ENCODE data around the gene RNF115.

The RNF115 gene

DNA sequence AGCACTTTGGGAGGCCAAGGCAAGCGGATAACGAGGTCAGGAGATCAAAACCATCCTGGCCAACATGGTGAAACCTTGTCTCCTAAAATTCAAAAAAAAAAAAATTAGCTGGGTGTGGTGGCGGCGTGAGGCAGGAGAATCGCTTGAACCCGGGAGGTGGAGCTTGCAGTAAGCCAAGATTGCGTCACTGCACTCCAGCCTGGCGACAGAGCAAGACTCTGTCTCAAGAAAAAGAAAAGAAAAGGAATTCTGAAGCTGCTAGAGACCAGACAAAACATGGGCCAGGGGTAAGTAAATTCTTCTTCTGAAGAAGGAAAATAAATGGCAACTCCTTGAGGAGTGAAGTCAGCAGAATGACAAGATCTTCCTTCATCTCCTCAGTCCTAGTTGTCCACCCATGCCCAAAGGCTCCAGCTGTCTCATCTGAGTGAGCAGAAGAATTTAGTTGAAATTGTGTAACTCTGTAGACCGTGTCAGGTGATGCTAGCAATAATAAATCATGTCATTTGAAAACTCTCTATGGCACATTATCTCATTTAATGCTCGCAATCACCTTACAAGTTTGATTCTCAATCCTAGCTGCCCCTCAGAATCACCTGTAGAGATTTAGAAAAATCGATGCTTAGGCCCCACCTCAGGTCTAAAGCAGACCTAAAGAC lies 131.0 kb downstream of the RNF115 start:
- DNase-seq: no peak

DNA sequence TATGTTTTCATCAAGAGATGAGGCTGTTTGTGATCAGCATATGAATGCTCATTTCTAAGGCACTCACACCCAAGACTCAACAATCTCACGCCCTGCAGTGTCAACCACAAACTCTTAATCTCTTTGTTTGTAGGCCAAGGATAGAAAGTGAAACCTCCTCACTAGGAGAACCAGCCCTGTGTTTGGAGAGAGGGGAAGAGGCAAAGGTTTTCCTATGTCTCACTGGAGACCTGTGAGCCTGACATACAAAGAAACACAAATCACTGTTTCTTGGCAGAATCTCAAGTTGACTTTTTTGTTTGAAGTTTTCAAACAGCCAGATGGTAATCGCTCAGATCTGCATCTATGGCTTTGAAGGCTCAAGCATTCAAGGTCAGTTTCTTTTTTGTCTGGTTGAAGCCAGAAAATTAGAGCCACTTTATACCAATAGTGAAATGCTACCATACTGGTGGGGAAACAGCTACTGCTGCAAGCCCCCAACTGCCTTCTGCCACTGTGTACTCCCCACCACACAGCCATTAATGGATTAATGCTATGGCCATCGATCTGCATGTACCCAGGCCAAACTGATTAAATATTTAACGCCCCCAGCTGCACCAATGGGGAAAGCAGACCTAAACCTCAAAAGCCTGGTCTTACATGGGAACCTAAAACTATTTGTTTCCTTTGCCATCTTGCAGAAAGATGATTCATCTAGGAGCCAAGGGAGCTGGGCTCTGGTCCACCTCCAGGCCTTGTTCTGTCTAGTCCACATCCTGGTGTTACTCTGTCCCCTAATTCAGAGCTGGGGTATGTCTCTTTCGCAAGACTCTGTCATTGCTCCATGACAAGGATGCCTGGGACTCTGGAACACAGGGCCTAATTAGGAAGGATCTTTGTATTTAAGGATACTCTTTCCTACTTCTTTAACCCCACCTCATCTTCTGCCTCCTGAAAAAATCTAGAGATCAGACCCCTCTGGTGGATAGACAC lies 133.0 kb downstream of the RNF115 start:
- DNase-seq: peak; percentile 65

DNA sequence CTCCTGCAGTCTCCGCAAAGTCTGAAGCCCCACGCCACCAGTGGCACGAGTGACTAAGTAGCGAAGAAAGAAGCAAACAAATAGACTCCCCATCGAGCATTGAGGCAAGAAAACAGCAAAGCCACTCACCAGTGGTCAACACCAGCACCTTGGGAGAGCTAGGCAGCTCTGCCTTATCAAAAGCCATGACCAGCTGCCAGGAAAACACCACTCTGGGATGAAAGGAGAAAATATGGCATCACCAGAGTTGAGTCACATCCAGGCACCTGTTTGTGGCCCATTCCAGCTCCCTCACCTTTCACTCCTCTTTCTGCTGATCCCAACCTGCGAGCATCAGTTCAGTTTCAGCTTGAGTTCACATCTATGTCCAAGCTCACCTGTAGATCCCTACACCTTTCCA lies 134.0 kb downstream of the RNF115 start:
- DNase-seq: no peak

DNA sequence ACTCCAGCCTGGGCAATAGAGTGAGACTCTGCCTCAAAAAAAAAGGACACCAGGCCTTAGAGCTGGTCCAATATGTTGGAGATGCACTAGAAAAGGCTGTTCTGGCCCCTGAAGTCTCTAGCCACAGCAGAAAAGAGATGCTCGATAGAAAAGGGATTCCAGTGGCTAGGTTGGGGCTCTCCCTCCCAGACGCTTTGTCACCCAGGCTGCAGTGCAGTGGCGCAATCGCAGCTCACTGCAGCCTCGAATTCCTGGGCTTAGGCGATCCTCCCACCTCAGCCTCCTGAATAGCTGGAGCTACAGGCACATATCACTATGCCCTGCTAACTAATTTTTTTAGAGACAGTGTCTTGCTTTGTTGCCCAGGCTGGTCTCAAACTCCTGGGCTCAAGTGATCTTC lies 135.0 kb downstream of the RNF115 start:
- no peak for DNase-seq
